SIG-M5 treated with dmso at 0.1 percent for 504 hours (cell line): ENCODE data around the gene GJD4.

ENCODE experiments used
- DNase-seq: peaks from one replicate; lab custom pipeline; 2025; ENCODE audit not compliant: unreplicated experiment; lab: John Stamatoyannopoulos, UW

Gene GJD4

GRCh38 chr10:35578618-35578956 lies 26.6 kb upstream of the GJD4 start:
- DNase-seq, result no peak

GRCh38 chr10:35579116-35579515 lies 26.0 kb upstream of the GJD4 start:
- DNase-seq, result no peak

- DNase-seq, result no peak
These were observed 25.3 kb upstream of the GJD4 start for GRCh38 chr10:35579726-35580422.

GRCh38 chr10:35580423-35580770 lies 24.7 kb upstream of the GJD4 start:
- DNase-seq, result no peak

- DNase-seq, result no peak
These were observed 23.5 kb upstream of the GJD4 start for GRCh38 chr10:35581655-35582054.

GRCh38 chr10:35584946-35585345 lies 20.2 kb upstream of the GJD4 start:
- no peak for DNase-seq

- no peak for DNase-seq
These were observed 19.8 kb upstream of the GJD4 start for GRCh38 chr10:35585356-35585755.

- DNase-seq, result no peak
These were observed 19.1 kb upstream of the GJD4 start for GRCh38 chr10:35585903-35586535.

- DNase-seq, result no peak
These were observed 16.3 kb upstream of the GJD4 start for GRCh38 chr10:35588836-35589235.

- no peak for DNase-seq
These were observed 12.7 kb upstream of the GJD4 start for GRCh38 chr10:35592441-35592840.

GRCh38 chr10:35594115-35595079 lies 10.7 kb upstream of the GJD4 start:
- DNase-seq, result no peak

GRCh38 chr10:35595106-35595505 lies 10.0 kb upstream of the GJD4 start:
- no peak for DNase-seq

GRCh38 chr10:35598379-35598778 lies 6.8 kb upstream of the GJD4 start:
- DNase-seq, result no peak

- DNase-seq, result no peak
These were observed 4.9 kb upstream of the GJD4 start for GRCh38 chr10:35600193-35600592.

GRCh38 chr10:35606430-35606829 lies 1.3 kb downstream of the GJD4 start:
- DNase-seq, result no peak

- no peak for DNase-seq
These were observed 2.6 kb downstream of the GJD4 start for GRCh38 chr10:35607475-35608327.

- no peak for DNase-seq
These were observed 3.2 kb downstream of the GJD4 start for GRCh38 chr10:35608328-35608672.

GRCh38 chr10:35611750-35612149 lies 6.6 kb downstream of the GJD4 start:
- DNase-seq, result no peak

- DNase-seq, result no peak
These were observed 7.4 kb downstream of the GJD4 start for GRCh38 chr10:35612385-35613106.

GRCh38 chr10:35613107-35613440 lies 7.9 kb downstream of the GJD4 start:
- DNase-seq, result no peak
